Spleen (tissue), 11 donors: Measurements from ENCODE around the gene DNAJC3. TPM values are rescaled to one million over a fixed set of nuclear protein-coding genes. Genes with fewer than 3 reads are reported as not detected.
"Not testable (repeated sequence)": the region's sequence is repeated elsewhere in the genome, so short reads cannot be mapped to it uniquely, and the experiment has no call there.

ENCODE experiments used
- DNase-seq: peaks from one replicate; pipeline ENCODE4 v3.0.0-alpha.2; 2020
- H3K27ac ChIP-seq, 8 donors: fragments of 200-600 bp; sonication (generic) in 7 of 8; 1 replicate in 4 of 8; 2 replicates in 4 of 8; pipeline versions ENCODE4 v1.5.0 to v1.8.0; 2016 to 2021; ENCODE audit warnings: inconsistent platforms in 4 of 8, mild to moderate bottlenecking in 4 of 8, moderate library complexity in 1 of 8
- H3K27me3 ChIP-seq, 7 donors: fragments of 200-600 bp; sonication (generic) in 6 of 7; replicated peaks in 1 of 7; 1 replicate in 4 of 7; 2 replicates in 3 of 7; pipeline versions ENCODE4 v1.5.0 to v1.8.0; 2016 to 2021; ENCODE audit warnings: inconsistent platforms in 3 of 7, mild to moderate bottlenecking in 1 of 7
- H3K36me3 ChIP-seq, 6 donors: fragments of 200-600 bp; sonication (generic) in 5 of 6; 1 replicate in 4 of 6; 2 replicates in 2 of 6; pipeline versions ENCODE4 v1.5.0 to v1.8.0; 2016 to 2021; ENCODE audit warnings: inconsistent platforms in 2 of 6
- H3K4me1 ChIP-seq, 6 donors: fragments of 200-600 bp; sonication (generic) in 5 of 6; 1 replicate in 3 of 6; 2 replicates in 3 of 6; pipeline versions ENCODE4 v1.5.0 to v1.8.0; 2016 to 2021; ENCODE audit warnings: inconsistent platforms in 3 of 6
- H3K4me3 ChIP-seq, 8 donors: fragments of 200-600 bp; sonication (generic) in 7 of 8; 1 replicate in 4 of 8; 2 replicates in 4 of 8; pipeline versions ENCODE4 v1.5.0 to v1.8.0; 2016 to 2021; ENCODE audit warnings: inconsistent platforms in 4 of 8, mild to moderate bottlenecking in 4 of 8, moderate library complexity in 2 of 8
- H3K9me3 ChIP-seq, 8 donors: fragments of 200-600 bp; sonication (generic) in 7 of 8; 1 replicate in 4 of 8; 2 replicates in 4 of 8; pipeline versions ENCODE4 v1.5.0 to v1.8.0; 2016 to 2021; ENCODE audit warnings: inconsistent platforms in 4 of 8
- CTCF ChIP-seq, 11 experiments: fragments of 200-600 bp in 7 of 11; fragments of 450-650 bp in 4 of 11; sonication (generic) in 4 of 11; IDR thresholded peaks in 8 of 11; conservative IDR thresholded peaks in 3 of 11; 1 replicate in 7 of 11; 2 replicates in 4 of 11; pipeline versions ENCODE4 v1.4.0 to v1.8.0; 2016 to 2021; ENCODE audit warnings: antibody characterized with exemption in 11 of 11, inconsistent platforms in 4 of 11, mild to moderate bottlenecking in 1 of 11
- POLR2A ChIP-seq, 3 donors: fragments of 450-650 bp; IDR thresholded peaks; one replicate each; pipeline ENCODE4 v1.5.1; 2017; ENCODE audit warnings: antibody characterized with exemption in 3 of 3, mild to moderate bottlenecking in 1 of 3
- POLR2AphosphoS5 ChIP-seq, 3 donors: sonication (generic); formaldehyde crosslinking; IDR thresholded peaks; one replicate each; pipeline ENCODE4 v1.5.1; 2017; ENCODE audit warnings: antibody characterized with exemption in 3 of 3
- WGBS, 5 donors: extraction: QIAGEN DNeasy Blood & Tissue Kit in 3 of 5; methylation state at CpG; one replicate each; pipeline versions ENCODE4 v1.1.5 to v1.1.7; 2013 to 2018; 5-methylcytosine and 5-hydroxymethylcytosine counted together
- intact Hi-C: fragments of 100-400 bp; cut with DNase I; formaldehyde crosslinking; loops from one replicate; pipeline ENCODE4 v1.15.0; 2023; ENCODE audit warnings: low total_unique reads
- polyA plus RNA-seq, 3 donors: library from polyadenylated mRNA; stranded (reverse); fragments of 200-250 nt; gene quantifications; one replicate each; pipeline ENCODE4 v1.2.1, GENCODE V29; 2013
- total RNA-seq, 7 donors: library from RNA; depleted of rRNA in 3 of 7; stranded (reverse); fragments of >200 nt in 3 of 7; fragmentation: NEBNext Ultra II Directional in 4 of 7; extraction: Animal tissue kit (Norgen Biotek cat#: 25700) in 4 of 7; gene quantifications; one replicate each; pipeline versions ENCODE4 v1.1.0 to v1.2.1, GENCODE V29; 2016 to 2021
- donor health status: healthy with polysubstance abuse.
- donor health status: DM: no; HTN: no; CAD: no; lungs with moderate emphysema.
- donor health status: DM: no; HTN: no; CAD: no.
- donor health status: Bipolar disorder and iron deficiency.
- donor health status: healthy.
- donor health status: DM: no; HTN: no; CAD: no.
- donor health status: DM: yes; HTN: yes; CAD: no.

DNAJC3 gene
- total and polyA plus RNA-seq, 10 donors, result 5.0 to 56.8 (median 45.0) TPM

GRCh38 chr13:95784900-95785290 lies 108.0 kb downstream of the DNAJC3 start:
- H3K36me3 ChIP-seq, result peaks cover 0 to 95% (median 47%) of the 10 kb centered on the region in 6 donors
- 86 to 93% (median 91%) methylated on average over 3 of the region's 3 CpGs for WGBS, 5 donors
- peaks cover 0 to 18% (median 10%) of the 10 kb centered on the region in 8 donors for H3K9me3 ChIP-seq
- no peak for DNase-seq
- H3K4me1 ChIP-seq, result no peaks in the 10 kb centered on the region
- H3K4me3 ChIP-seq, result no peak overlapping the region
- intact Hi-C loops, result no loop called here
- H3K27me3 ChIP-seq, result no peaks in the 10 kb centered on the region
- no peak overlapping the region for H3K27ac ChIP-seq
- TF ChIP-seq POLR2AphosphoS5 (IDR thresholded peaks at IDR 0.05) (no peak), POLR2A (IDR thresholded peaks at IDR 0.05) (no peak), CTCF (IDR thresholded peaks at IDR 0.05 in 8 of 11, conservative IDR thresholded peaks at IDR 0.05 in 3 of 11) (no peak)

GRCh38 chr13:95787356-95788099 lies 110.6 kb downstream of the DNAJC3 start:
- intact Hi-C loops, result no loop called here
- TF ChIP-seq POLR2A (IDR thresholded peaks at IDR 0.05), result no peak
- no peak for TF ChIP-seq POLR2AphosphoS5 (IDR thresholded peaks at IDR 0.05)
- TF ChIP-seq CTCF (IDR thresholded peaks at IDR 0.05 in 8 of 11, conservative IDR thresholded peaks at IDR 0.05 in 3 of 11), result no peak
- Histone ChIP-seq H3K4me1 (no peaks in the 10 kb centered on the region), H3K9me3 (peaks cover 0 to 9% (median 2%) of the 10 kb centered on the region in 8 donors), H3K27ac (no peak overlapping the region), H3K27me3 (no peaks in the 10 kb centered on the region), H3K36me3 (peaks cover 0 to 95% (median 62%) of the 10 kb centered on the region in 6 donors), H3K4me3 (no peak overlapping the region)
- no peak for DNase-seq
- 74 to 96% (median 88%) methylated on average over 1 of the region's 1 CpG for WGBS, 5 donors

- 82 to 90% (median 88%) methylated on average over 2 of the region's 2 CpGs for WGBS, 5 donors
- Histone ChIP-seq H3K27ac (no peak overlapping the region), H3K4me1 (no peaks in the 10 kb centered on the region), H3K9me3 (peaks cover 0 to 9% (median 2%) of the 10 kb centered on the region in 8 donors), H3K27me3 (no peaks in the 10 kb centered on the region), H3K4me3 (no peak overlapping the region), H3K36me3 (peaks cover 0 to 97% (median 67%) of the 10 kb centered on the region in 6 donors)
- intact Hi-C loops, result no loop called here
- no peak for TF ChIP-seq POLR2AphosphoS5 (IDR thresholded peaks at IDR 0.05)
- TF ChIP-seq CTCF (IDR thresholded peaks at IDR 0.05 in 8 of 11, conservative IDR thresholded peaks at IDR 0.05 in 3 of 11), result no peak
- TF ChIP-seq POLR2A (IDR thresholded peaks at IDR 0.05), result no peak
- no peak for DNase-seq
Measured at GRCh38 chr13:95788100-95788463, 111.1 kb downstream of the DNAJC3 start.

DNA sequence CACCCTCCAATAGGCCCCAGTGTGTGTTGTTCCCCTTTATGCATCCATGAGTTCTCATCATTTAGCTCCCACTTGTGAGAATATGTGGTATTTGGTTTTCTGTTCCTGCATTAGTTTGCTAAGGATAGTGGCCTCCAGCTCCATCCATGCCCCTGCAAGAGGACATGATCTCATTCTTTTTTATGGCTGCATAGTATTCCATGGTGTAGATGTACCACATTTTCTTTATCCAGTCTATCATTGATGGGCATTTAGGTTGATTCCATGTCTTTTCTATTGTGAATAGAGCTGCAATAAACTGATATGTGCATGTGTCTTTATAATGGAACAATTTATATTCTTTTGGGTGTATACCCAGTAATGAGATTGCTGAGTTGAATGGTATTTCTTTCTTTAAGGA lies 112.4 kb downstream of the DNAJC3 start:
- peaks cover 0 to 100% (median 75%) of the 10 kb centered on the region in 6 donors for H3K36me3 ChIP-seq
- intact Hi-C loops, DNase-seq, H3K9me3 ChIP-seq, H3K4me1 ChIP-seq, H3K27me3 ChIP-seq, H3K4me3 ChIP-seq, H3K27ac ChIP-seq: not testable (repeated sequence)
